ENCODE data around the gene KDSR.

The KDSR gene

GRCh38 chr18:63302220-63302619 lies 64.8 kb downstream of the KDSR start:
- no peak for DNase-seq

- no peak for DNase-seq
These were observed 65.6 kb downstream of the KDSR start for GRCh38 chr18:63301434-63301833.

- DNase-seq: no peak
These were observed 66.9 kb downstream of the KDSR start for GRCh38 chr18:63299837-63300745.

GRCh38 chr18:63298400-63299365 lies 68.3 kb downstream of the KDSR start:
- DNase-seq: no peak

GRCh38 chr18:63297687-63298399 lies 69.2 kb downstream of the KDSR start:
- no peak for DNase-seq

GRCh38 chr18:63293935-63294334 lies 73.1 kb downstream of the KDSR start:
- DNase-seq: no peak

GRCh38 chr18:63292831-63293683 lies 73.9 kb downstream of the KDSR start:
- DNase-seq: no peak

GRCh38 chr18:63291278-63291677 lies 75.7 kb downstream of the KDSR start:
- DNase-seq: no peak

GRCh38 chr18:63290821-63291200 lies 76.2 kb downstream of the KDSR start:
- DNase-seq: no peak

- DNase-seq: no peak
These were observed 76.7 kb downstream of the KDSR start for GRCh38 chr18:63290166-63290820.

- DNase-seq: no peak
These were observed 78.7 kb downstream of the KDSR start for GRCh38 chr18:63288311-63288710.

- DNase-seq: no peak
These were observed 79.2 kb downstream of the KDSR start for GRCh38 chr18:63287691-63288220.

- no peak for DNase-seq
These were observed 80.1 kb downstream of the KDSR start for GRCh38 chr18:63286926-63287325.

- no peak for DNase-seq
These were observed 81.9 kb downstream of the KDSR start for GRCh38 chr18:63284827-63285733.

- no peak for DNase-seq
These were observed 82.7 kb downstream of the KDSR start for GRCh38 chr18:63284173-63284799.

- no peak for DNase-seq
These were observed 83.5 kb downstream of the KDSR start for GRCh38 chr18:63283305-63284094.

GRCh38 chr18:63282793-63283192 lies 84.2 kb downstream of the KDSR start:
- DNase-seq: no peak
